ENCODE data around the gene GRIN3A.

Gene GRIN3A

DNA sequence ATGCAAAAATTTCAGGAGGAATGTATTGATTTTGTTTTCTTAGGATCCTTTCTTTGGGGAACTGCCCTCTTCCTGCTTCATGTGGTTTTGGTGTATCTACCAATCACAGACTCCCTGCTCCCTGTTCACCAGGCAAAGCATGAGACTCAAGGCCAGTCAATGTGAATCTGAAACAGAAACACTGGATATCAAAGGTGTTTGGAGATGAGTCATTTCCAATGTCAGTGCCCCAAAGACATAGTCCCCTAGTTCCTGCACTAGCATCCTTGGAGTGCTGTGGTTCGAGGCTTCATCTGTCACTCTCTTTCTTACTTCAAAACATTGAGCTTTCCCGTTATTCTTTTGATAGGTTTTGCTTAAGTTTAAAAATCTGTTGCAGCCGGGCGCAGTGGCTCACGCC is 151.8 kb downstream of the GRIN3A start:
- TF ChIP-seq, protein P1, sequence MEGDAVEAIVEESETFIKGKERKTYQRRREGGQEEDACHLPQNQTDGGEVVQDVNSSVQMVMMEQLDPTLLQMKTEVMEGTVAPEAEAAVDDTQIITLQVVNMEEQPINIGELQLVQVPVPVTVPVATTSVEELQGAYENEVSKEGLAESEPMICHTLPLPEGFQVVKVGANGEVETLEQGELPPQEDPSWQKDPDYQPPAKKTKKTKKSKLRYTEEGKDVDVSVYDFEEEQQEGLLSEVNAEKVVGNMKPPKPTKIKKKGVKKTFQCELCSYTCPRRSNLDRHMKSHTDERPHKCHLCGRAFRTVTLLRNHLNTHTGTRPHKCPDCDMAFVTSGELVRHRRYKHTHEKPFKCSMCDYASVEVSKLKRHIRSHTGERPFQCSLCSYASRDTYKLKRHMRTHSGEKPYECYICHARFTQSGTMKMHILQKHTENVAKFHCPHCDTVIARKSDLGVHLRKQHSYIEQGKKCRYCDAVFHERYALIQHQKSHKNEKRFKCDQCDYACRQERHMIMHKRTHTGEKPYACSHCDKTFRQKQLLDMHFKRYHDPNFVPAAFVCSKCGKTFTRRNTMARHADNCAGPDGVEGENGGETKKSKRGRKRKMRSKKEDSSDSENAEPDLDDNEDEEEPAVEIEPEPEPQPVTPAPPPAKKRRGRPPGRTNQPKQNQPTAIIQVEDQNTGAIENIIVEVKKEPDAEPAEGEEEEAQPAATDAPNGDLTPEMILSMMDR (IDR thresholded peaks at IDR 0.05), result no peak

DNA sequence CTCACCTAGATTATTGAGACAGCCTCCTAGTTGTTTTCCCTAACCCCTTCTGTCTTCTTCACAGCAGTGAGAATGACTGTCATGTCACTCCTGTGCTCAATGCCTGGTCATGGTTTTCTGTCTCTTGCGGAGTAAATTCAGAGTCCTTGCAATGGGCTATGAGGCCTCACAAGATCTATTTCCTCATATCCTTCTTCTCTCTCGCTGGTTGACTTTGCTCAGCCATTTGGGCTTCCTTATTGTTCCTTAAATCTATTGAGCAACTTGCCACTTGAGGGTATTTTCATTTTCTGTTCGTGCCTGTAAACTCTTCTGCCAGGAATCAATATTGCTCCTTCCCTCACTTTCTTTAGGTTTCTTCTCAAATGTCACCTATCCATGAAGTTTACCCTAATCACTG is 152.7 kb downstream of the GRIN3A start:
- TF ChIP-seq, protein P1 (IDR thresholded peaks at IDR 0.05), result no peak

DNA sequence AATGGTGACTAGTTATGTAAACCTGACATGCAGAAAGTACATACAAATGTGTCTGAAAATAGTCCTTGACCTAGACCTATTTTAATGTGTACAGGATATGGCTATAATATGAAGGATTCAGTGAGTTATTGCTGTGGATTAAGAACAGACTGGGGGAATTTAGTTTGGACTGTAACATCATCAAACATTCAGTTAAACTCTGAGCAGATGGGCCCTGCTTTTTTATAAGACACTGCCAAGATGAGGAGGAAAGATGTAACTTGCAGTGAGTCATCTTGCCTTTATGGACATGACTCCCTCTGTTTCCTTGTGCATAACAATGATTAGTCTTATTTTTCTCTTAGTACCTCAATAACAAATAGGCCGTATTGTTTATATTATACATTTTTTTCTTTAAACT is 155.9 kb downstream of the GRIN3A start:
- TF ChIP-seq, protein P1 (IDR thresholded peaks at IDR 0.05), result no peak

DNA sequence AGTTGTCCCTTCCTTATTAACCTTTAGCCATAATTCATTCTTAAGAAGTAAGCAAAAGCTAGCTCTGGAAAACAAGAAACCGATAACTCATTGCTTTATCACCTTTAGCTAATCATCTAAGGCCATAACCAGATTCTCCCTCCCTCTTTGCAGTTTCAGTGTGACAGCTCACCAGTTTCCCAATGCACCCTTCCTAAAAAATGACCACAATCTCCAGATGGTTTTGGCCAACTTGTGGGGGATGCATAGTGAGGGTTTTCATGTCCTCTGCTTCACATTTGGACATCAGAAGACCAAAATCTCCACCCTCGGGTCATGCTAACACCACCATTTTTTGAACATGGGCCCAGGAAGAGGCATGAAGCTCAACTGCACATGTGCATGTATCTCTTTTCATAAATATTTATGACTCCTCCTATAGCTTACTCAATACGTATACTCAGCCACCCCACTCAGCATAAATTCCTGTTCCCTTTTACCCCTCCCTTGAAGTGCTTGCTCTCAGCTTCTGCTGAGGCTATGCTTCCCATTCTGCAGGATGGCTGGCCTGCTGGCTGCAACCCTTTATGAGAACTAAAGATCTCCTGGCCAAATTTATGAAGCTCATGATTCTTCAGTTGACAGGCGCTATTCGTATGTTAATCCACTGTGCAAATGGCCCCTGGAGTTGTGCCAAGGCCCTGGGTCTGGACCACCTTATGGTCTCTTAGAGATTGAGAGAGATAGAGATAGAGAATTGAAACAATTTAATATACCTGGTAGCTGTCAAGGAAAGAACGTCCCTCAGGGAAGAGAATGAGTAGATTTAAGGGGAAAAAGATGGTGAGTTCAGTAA is 158.5 kb downstream of the GRIN3A start:
- TF ChIP-seq, protein P1 (IDR thresholded peaks at IDR 0.05), result no peak

DNA sequence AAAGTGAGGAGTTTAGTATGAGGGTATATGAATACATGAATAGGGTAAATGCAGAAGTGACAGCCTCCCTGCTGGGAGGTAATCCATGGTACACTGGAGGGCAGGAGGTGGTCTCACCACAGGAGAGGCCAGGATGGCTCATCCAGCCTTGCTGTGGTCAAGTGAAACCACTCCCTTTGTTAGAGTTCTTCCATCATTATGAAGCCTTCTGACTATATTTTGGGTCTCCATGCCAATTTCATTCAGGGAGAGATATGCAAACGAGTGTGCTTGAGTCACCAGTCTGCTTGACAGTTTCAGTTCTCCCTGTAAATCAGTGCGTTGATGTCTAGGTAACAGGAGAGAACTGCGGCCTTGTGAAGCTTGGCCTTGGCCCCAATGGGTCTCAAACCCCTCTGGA is 160.1 kb downstream of the GRIN3A start:
- TF ChIP-seq, protein P1 (IDR thresholded peaks at IDR 0.05), result no peak

DNA sequence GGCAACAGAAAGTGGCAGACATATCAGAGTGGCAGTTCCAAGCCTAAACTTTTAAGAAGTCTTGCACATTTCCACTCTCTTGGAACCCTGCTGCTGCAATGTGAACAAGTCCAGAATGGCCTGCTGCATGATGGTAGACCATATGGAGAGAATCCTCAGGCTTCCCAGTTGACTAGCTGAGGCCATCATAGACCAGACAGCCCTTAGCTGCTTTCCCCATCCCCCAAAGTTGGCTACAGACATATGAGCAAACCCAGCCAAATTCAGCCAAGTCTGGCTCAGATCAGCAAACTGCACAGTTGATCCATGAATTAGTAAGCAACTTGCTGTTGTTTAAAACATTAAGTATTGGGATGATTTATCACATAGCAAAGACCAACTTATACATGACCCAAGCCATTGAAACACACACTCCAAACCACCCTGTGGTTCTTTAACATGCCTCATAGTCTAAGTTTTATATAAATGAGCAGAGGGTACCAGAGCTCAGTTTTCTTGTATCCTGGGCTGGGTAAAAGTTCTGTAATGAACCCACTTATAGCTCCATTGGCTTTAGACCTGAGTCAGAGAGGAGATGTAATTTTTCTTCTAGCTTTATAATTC is 163.6 kb downstream of the GRIN3A start:
- TF ChIP-seq, protein P1 (IDR thresholded peaks at IDR 0.05), result no peak

DNA sequence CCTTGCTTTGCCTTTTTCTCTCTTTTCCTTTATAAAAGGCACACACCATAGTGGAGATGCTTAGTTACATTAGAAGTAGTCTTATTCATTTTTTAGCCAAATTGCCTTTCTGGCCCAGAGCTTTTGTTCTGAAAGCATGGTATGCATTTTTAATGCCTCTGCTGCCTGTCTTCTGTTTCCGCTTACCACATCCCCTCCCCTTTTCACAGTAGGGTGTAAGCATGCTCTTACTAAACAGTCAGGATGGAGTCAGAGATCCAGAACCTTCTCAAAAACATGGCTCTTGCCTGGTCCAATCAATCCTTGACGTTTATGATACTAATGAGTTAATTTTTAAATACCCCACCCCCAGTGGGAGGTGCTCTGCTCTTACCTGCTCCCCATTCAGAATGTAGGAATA is 166.1 kb downstream of the GRIN3A start:
- TF ChIP-seq, protein P1 (IDR thresholded peaks at IDR 0.05), result no peak
